Tibial artery (tissue), 4 donors: ENCODE data around the gene UBAC2.
"Not testable (repeated sequence)": the region's sequence is repeated elsewhere in the genome, so short reads cannot be mapped to it uniquely, and the experiment has no call there.

Experiments
- DNase-seq, 2 donors: peaks; one replicate each; pipeline ENCODE4 v3.0.0-alpha.2; 2019
- H3K27ac ChIP-seq, 2 donors: fragments of 200-600 bp; sonication (generic) in 1 of 2; 1 replicate in 1 of 2; 2 replicates in 1 of 2; pipeline ENCODE4 v1.5.1; 2018 to 2019; ENCODE audit warnings: mild to moderate bottlenecking in 1 of 2
- H3K27me3 ChIP-seq, 2 donors: fragments of 200-600 bp; sonication (generic) in 1 of 2; one replicate each; pipeline versions ENCODE4 v1.5.1 to v1.6.0; 2016 to 2019
- H3K36me3 ChIP-seq, 3 donors: fragments of 200-600 bp; sonication (generic) in 2 of 3; one replicate each; pipeline ENCODE4 v1.5.1; 2016 to 2019; ENCODE audit warnings: mild to moderate bottlenecking in 2 of 3
- H3K4me1 ChIP-seq, 4 donors: fragments of 200-600 bp; sonication (generic) in 2 of 4; 1 replicate in 3 of 4; 2 replicates in 1 of 4; pipeline ENCODE4 v1.5.1; 2016 to 2019
- H3K4me3 ChIP-seq, 2 donors: fragments of 200-600 bp; sonication (generic) in 1 of 2; 1 replicate in 1 of 2; 2 replicates in 1 of 2; pipeline ENCODE4 v1.5.1; 2018 to 2019; ENCODE audit warnings: mild to moderate bottlenecking in 2 of 2
- H3K9me3 ChIP-seq, 3 donors: fragments of 200-600 bp; sonication (generic) in 1 of 3; one replicate each; pipeline ENCODE4 v1.5.1; 2016 to 2019
- CTCF ChIP-seq, 2 experiments: fragments of 200-600 bp in 1 of 2; fragments of 450-650 bp in 1 of 2; IDR thresholded peaks; one replicate each; pipeline ENCODE4 v1.5.1; 2017 to 2019; ENCODE audit warnings: antibody characterized with exemption in 2 of 2, mild to moderate bottlenecking in 1 of 2, moderate library complexity in 1 of 2
- intact Hi-C: fragments of 100-400 bp; cut with DNase I; formaldehyde crosslinking; loops from one replicate; pipeline ENCODE4 v1.15.0; 2023; ENCODE audit warnings: low total_unique reads

The UBAC2 gene

GRCh38 chr13:99227331-99227900, 26.8 kb downstream of the UBAC2 start:
- Histone ChIP-seq H3K27ac (no peak overlapping the region), H3K4me3 (no peak overlapping the region), H3K27me3 (no peaks in the 10 kb centered on the region), H3K9me3 (no peaks in the 10 kb centered on the region), H3K36me3 (no peaks in the 10 kb centered on the region), H3K4me1 (peaks cover 0 to 34% (median 20%) of the 10 kb centered on the region in 4 donors)
- no peak for TF ChIP-seq CTCF (IDR thresholded peaks at IDR 0.05)
- no peak for DNase-seq
- intact Hi-C loops: no loop called here

- H3K9me3 ChIP-seq: no peaks in the 10 kb centered on the region
- DNase-seq: no peak
- peaks cover 0 to 34% (median 20%) of the 10 kb centered on the region in 4 donors for H3K4me1 ChIP-seq
- no peaks in the 10 kb centered on the region for H3K36me3 ChIP-seq
- no peak for TF ChIP-seq CTCF (IDR thresholded peaks at IDR 0.05)
- no peaks in the 10 kb centered on the region for H3K27me3 ChIP-seq
- no peak overlapping the region for H3K4me3 ChIP-seq
- intact Hi-C loops: no loop called here
- no peak overlapping the region for H3K27ac ChIP-seq
Measured at GRCh38 chr13:99227909-99228688, 27.4 kb downstream of the UBAC2 start.

- Histone ChIP-seq H3K36me3 (no peaks in the 10 kb centered on the region), H3K4me3 (no peak overlapping the region), H3K27ac (no peak overlapping the region), H3K9me3 (no peaks in the 10 kb centered on the region), H3K27me3 (no peaks in the 10 kb centered on the region), H3K4me1 (peaks cover 0 to 34% (median 20%) of the 10 kb centered on the region in 4 donors)
- DNase-seq: no peak
- no peak for TF ChIP-seq CTCF (IDR thresholded peaks at IDR 0.05)
- intact Hi-C loops: no loop called here
Measured at GRCh38 chr13:99228737-99229691, 28.4 kb downstream of the UBAC2 start.

- intact Hi-C loops, DNase-seq, H3K9me3 ChIP-seq, H3K36me3 ChIP-seq, H3K27me3 ChIP-seq, H3K27ac ChIP-seq, H3K4me3 ChIP-seq: not testable (repeated sequence)
- H3K4me1 ChIP-seq: peaks cover 0 to 30% (median 20%) of the 10 kb centered on the region in 4 donors
Measured at GRCh38 chr13:99230588-99230987, 29.9 kb downstream of the UBAC2 start.

DNA sequence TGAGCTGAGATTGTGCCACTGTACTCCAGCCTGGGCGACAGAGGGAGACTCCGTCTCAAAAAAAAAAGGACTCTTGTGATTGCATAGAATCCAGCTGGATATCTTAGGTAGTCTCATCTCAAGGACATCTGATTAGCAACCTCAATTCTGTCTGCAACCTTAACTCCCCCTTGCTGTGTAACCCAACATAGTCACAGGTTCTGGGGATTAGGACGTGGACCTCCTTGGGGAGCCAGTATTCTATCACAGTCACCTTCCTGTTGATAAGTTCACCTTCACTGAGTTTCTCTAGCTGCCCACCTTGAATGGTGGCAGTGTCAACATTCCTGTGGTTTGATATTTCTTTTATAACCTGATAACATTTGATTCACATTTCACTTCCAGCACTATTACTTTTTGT, 30.3 kb downstream of the UBAC2 start:
- no peak for DNase-seq
- intact Hi-C loops: no loop called here
- Histone ChIP-seq H3K9me3 (no peaks in the 10 kb centered on the region), H3K27me3 (no peaks in the 10 kb centered on the region), H3K4me1 (peaks cover 0 to 26% (median 17%) of the 10 kb centered on the region in 4 donors), H3K27ac (no peak overlapping the region), H3K36me3 (no peaks in the 10 kb centered on the region), H3K4me3 (no peak overlapping the region)
- TF ChIP-seq CTCF (IDR thresholded peaks at IDR 0.05): no peak
